GM06990 (cell line): ENCODE measurements around the gene SERPINA12.

Experiments used
- DNase-seq: peaks from one replicate; pipeline ENCODE4 v3.0.0-alpha.2; 2011; ENCODE audit not compliant: insufficient read length; ENCODE audit errors: extremely low read depth
- H3K27me3 ChIP-seq: replicated peaks from 2 replicates; pipeline ENCODE4 v1.6.0; 2011; ENCODE audit warnings: low read length; ENCODE audit not compliant: control insufficient read depth, insufficient read depth
- H3K36me3 ChIP-seq: 2 replicates; pipeline ENCODE4 v1.5.1; 2011; ENCODE audit warnings: low read length; ENCODE audit not compliant: control insufficient read depth, insufficient read depth
- H3K4me3 ChIP-seq: replicated peaks from 2 replicates; pipeline ENCODE4 v1.5.1; 2011; ENCODE audit warnings: low read depth, mild to moderate bottlenecking, control low read depth, low read length
- TF ChIP-seq, protein P1 (sequence below): IDR thresholded peaks from 2 replicates; pipeline ENCODE4 v1.5.1; 2011; ENCODE audit warnings: low read length, control low read depth, mild to moderate bottlenecking, inconsistent platforms; ENCODE audit not compliant: insufficient read depth, poor library complexity, severe bottlenecking

SERPINA12 gene

DNA sequence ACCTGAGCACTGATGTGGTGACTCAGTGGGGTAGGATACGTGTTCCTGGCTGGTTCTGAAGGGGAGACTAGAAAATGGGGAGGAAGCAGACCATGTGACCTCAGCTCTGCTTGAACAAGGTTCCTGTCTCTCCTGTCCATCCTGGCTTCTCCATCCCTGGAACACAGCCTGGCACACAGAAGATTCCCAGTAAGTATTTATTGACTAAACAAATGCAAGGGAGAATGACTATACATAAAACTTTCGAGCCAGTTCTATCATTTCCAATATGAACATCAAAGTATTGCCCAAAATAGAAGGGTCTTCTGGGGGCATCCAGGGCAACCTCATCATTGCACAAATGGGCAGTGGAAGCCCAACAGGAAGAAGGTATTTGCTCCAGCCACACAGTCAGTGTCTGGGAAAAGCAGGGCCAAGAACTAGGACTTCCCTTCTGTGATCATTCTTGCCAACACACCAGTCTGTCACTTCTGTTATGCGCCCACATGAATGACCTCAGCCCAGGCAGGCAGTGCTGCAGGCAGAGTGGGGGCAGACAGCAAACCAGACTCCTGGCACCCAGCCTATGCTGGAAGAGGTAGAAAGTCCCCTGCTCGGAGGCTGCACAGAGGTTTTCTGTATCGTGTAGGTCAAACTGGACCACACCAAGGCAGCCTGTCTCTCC lies 27.7 kb downstream of the SERPINA12 start:
- Histone ChIP-seq H3K4me3 (no peak overlapping the region), H3K27me3 (no peaks in the 10 kb centered on the region), H3K36me3 (no peaks in the 10 kb centered on the region)
- TF ChIP-seq, protein P1, sequence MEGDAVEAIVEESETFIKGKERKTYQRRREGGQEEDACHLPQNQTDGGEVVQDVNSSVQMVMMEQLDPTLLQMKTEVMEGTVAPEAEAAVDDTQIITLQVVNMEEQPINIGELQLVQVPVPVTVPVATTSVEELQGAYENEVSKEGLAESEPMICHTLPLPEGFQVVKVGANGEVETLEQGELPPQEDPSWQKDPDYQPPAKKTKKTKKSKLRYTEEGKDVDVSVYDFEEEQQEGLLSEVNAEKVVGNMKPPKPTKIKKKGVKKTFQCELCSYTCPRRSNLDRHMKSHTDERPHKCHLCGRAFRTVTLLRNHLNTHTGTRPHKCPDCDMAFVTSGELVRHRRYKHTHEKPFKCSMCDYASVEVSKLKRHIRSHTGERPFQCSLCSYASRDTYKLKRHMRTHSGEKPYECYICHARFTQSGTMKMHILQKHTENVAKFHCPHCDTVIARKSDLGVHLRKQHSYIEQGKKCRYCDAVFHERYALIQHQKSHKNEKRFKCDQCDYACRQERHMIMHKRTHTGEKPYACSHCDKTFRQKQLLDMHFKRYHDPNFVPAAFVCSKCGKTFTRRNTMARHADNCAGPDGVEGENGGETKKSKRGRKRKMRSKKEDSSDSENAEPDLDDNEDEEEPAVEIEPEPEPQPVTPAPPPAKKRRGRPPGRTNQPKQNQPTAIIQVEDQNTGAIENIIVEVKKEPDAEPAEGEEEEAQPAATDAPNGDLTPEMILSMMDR: no peak
- DNase-seq: no peak

DNA sequence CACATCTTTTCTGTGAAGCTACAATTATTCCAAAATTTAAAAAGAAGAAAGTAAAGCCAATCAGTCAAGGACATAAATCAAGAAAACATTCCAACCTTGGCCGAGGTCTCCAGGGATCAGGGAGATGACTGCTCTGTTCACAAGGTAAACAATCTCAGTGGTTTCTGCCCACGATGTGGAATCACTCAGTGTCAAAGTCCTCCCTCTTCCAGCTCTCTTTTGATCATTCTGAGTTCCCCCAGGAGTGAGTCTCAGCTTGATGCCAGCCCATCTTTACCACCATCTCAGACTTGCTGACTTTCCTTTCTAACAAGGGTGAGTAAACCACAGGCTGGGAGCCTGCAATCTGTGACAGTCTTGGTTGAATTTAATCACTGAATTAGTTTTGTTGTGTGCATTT lies 28.5 kb downstream of the SERPINA12 start:
- Histone ChIP-seq H3K36me3 (no peaks in the 10 kb centered on the region), H3K4me3 (no peak overlapping the region), H3K27me3 (no peaks in the 10 kb centered on the region)
- no peak for DNase-seq
- TF ChIP-seq, protein P1: no peak

DNA sequence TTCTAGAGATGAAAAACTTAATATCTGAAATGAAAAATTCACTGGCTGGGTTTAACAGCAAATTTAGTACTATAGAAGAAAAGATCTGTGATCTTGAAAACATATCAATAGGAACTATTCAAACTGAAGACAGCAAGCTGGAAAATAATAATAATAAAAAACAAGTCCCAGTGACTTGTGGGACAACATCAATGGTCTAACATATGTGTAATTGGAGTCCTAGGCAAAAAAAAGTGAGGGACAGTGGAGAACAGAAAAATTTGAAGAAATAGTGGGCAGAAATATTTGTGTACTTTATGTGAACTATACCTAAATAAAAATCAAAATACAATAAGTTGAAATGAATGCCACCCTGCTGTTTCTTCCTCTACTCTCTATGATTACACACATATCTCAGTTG lies 30.8 kb downstream of the SERPINA12 start:
- H3K27me3 ChIP-seq: no peaks in the 10 kb centered on the region
- TF ChIP-seq, protein P1: no peak
- H3K4me3 ChIP-seq: no peak overlapping the region
- H3K36me3 ChIP-seq: no peaks in the 10 kb centered on the region
- no peak for DNase-seq

DNA sequence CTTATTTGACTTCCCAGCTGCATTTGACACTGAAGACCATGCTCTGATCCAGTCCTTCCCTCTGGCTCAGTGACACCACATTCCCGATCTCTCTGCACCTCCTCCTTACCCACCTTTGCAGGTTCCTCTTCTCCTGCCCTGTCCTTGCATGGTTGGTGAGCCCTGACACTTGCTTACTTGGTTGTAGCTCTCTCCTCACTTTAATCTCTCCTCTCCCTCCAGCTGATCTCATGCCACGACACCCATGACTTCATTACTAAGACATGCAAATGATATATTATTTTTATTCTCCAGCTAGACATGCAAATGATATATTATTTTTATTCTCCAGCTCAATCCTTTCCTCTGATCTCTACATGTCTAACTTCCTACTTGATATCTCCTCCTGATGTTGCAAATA lies 33.2 kb downstream of the SERPINA12 start, which contains the start of gene SERPINA9:
TSS of gene SERPINA9 (minus strand) at position 175 of the 400 bp plus-strand sequence. CDS start 6,357 bp downstream, outside the sequence.
- Histone ChIP-seq H3K4me3 (no peak within 1 kb of the TSS), H3K27me3 (no peaks in the 10 kb centered on the region; the same call in 1 of the 2 replicates), H3K36me3 (no peaks in the 10 kb centered on the region)
- DNase-seq: no peak
- TF ChIP-seq, protein P1: no peak

DNA sequence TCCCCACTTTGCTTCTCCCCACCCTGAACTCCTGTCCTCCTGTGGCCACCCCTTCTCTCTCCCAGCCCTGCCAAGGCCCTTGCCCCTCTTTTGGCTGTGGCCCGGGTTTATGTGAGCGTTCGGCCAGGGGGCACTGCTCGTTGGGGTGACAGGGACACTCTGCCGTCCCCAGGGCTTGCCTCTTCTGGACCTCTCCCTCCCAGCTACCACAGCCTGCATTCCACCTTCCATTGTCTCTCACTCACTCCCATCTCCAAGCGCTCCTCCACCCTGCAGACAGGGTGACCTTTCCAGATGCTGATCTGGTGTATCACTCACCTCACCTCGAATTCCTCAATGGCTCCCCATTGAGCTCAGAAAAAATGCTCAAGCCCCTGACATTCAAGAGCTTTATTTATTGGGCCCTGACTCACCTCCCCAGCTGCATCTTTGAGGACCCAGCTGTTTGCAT lies 34.7 kb downstream of the SERPINA12 start:
- Histone ChIP-seq H3K27me3 (no peaks in the 10 kb centered on the region; the same call in 1 of the 2 replicates), H3K36me3 (no peaks in the 10 kb centered on the region), H3K4me3 (no peak overlapping the region)
- TF ChIP-seq, protein P1: no peak
- DNase-seq: no peak
